Islet precursor cell (in vitro differentiated cells): ENCODE measurements around the gene TUBGCP4.
"Not testable (repeated sequence)": the region's sequence is repeated elsewhere in the genome, so short reads cannot be mapped to it uniquely, and the experiment has no call there.

Experiments
- DNase-seq: peaks from one replicate; pipeline ENCODE4 v3.0.0-alpha.2; 2018

TUBGCP4 gene, protein sequence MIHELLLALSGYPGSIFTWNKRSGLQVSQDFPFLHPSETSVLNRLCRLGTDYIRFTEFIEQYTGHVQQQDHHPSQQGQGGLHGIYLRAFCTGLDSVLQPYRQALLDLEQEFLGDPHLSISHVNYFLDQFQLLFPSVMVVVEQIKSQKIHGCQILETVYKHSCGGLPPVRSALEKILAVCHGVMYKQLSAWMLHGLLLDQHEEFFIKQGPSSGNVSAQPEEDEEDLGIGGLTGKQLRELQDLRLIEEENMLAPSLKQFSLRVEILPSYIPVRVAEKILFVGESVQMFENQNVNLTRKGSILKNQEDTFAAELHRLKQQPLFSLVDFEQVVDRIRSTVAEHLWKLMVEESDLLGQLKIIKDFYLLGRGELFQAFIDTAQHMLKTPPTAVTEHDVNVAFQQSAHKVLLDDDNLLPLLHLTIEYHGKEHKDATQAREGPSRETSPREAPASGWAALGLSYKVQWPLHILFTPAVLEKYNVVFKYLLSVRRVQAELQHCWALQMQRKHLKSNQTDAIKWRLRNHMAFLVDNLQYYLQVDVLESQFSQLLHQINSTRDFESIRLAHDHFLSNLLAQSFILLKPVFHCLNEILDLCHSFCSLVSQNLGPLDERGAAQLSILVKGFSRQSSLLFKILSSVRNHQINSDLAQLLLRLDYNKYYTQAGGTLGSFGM

DNA sequence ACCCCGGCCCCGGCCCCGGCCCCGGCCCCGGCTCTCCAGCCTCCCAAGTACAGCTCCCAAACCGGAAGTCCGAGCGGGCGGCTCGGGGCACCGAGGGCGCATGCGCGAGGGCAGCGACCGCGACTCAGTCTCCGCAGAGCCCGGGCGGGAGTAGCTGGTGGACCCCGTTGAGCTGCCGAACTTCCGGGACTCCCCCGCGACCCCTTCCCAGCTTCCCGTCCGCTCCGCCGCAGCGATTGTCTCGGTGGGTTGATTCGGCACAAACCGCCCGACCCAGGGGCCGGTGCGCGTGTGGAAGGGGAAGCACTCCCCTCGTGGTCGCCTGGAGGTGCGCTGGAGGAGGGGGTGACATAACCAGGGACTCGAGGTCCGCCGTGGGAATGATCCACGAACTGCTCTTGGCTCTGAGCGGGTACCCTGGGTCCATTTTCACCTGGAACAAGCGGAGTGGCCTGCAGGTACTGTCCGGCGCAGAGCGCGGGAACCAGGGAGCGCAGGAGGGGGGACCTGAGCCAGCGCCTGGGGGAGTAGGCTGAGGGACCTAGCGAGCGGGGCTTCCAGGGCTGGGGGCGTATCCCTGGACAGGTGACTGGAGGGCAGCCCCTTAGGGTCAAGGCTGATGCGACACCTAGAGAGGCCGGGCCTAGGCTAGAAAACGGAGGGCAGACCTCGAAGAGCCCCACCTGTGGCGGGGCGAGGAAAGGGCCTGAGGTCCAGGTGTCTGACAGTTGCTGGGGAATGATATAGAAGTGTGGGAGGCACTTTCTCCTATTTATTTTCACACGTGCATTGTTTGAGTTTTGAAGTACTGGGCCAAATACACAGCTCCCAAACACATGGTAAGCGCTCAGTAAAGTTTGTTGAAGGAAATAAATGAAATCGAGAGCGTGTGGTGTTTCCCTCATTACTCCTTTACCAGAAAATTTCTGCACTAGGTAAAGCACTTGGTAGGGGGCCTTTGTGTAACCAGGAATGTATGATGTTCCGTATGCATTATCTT is at the start of gene TUBGCP4, which contains the start of gene ZSCAN29:
Gene TUBGCP4, plus strand, starts transcription at position 127 of the 1,000 bp plus-strand sequence. Its CDS starts 254 bp downstream, at position 381.
Gene ZSCAN29, minus strand, starts transcription at position 69 of the 1,000 bp plus-strand sequence. CDS start 1,130 bp downstream, outside the sequence.
- peak; percentile 96 for DNase-seq

DNA sequence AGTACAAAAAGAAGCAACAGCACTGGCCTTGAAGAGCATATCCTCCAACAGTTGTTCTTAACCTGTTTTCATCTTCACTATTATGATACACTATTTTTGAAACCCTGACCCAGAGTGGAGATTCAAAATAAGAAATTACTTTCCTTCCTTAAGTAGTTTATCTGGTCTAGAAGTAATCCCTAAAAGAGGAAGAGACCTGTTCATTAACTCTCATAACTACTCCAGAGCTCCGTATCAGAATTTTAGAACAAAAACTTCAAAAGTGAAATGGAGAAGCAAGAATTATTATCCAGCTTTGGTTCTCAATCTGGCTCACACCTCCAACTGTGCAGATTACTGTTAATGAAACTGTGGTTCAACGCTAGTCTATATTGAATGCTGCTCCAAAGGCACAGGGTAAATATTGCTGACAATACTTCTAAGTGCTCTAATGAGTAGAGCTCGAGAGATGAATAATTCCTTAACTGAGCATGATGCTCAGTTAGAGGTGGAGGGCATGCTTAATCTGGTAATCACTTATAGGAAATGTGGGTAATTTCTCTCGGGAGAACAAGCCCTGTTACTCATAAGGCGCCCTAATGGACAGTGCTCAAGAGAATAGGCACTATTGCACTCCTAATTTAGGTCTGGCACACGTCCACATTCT is 45.7 kb upstream of the TUBGCP4 start:
- DNase-seq = no peak

DNA sequence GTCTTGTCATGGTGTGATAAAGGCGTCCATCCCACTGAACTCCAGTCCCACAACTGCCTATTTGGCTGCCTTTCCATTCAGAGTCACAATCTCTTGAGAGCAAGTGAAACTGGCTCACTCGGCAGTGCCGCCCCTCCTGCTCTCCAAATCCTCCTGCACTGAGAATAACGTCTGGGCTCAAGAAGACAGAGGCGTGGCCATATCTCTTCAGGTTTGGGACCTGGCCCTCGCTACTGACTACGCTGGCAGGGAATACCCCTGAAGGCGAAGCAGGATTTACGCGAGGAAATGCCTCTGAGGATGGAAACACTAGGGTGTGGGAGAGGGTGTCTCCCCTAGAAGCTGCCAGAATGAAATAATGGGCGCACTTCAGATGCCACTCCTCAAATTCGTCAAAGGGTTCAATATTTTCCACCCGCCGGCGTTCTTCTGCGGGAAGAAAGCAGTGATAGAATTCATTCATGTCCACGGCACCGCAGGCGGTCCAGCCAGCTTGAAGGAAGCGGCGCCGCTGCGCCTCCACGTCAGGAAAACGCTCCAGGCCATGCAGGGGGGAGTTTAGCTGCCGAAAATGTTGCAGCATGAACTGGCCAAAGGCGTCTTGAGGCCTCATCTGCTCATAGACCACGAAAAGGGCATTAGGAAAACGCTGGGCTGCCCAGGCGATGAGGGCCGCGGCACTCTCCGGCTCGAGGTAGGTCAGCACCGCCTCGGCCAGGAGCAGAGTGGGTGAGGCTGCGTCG is 41.5 kb upstream of the TUBGCP4 start:
- DNase-seq = no peak

DNA sequence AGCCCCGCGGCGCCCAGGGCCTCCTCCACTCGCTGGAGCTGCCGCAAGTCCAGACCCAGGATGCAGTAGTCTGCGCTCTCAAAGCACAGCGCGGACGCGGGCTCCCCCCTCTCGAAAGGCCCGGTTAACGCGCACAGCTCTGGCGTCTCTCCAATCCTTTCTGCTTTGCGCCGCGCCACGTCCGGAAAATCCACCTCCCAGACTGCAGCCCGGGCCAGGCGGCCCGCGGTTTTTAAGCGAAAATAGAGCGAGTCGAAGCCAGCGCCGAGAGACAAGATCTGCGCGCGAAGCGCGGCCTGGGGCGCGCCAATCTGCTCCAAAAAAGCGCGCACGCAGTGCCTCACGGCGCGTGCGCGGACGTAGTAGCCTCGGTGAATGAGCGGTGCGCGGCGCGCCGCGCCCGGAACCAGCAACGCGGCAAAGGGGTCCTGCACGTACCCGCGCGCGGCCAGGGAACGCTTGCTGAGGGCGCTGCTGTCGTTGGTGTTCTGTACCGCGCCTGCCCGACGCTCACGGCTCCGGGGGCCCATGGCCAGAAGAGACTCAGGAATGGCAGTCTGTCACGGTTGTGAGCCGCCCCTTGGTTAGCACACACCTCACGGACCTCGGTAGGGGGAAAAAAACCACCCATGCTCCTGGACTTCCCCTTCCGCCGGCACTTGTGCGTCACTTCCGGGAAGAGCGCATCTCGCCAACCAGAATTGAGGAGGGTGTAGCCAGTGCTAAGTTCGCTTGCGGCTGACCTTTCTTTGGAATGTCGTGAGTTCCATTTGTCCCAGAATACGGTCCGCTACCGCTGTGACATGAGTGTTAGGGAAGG is 40.7 kb upstream of the TUBGCP4 start, which contains the start of gene LCMT2:
Gene LCMT2, minus strand, starts transcription at position 614 of the 820 bp plus-strand sequence. Its CDS starts 84 bp downstream, at position 530.
- DNase-seq = peak; percentile 96

DNA sequence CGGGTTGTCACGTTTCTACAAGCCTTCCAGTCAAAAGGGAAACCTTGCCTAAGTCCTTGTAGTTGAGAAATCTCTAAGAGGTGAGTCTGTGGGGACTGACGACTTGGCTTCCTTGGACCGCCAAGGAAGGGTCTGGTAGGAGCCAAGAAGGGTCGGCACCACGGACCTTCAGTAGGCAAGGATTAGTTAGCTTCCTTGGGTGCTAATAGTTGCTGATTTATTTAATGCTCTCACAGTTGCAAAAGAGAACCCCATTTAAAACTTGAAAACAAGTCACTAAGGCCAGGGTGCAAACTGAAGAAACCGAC is 40.2 kb upstream of the TUBGCP4 start:
- no peak for DNase-seq

DNA sequence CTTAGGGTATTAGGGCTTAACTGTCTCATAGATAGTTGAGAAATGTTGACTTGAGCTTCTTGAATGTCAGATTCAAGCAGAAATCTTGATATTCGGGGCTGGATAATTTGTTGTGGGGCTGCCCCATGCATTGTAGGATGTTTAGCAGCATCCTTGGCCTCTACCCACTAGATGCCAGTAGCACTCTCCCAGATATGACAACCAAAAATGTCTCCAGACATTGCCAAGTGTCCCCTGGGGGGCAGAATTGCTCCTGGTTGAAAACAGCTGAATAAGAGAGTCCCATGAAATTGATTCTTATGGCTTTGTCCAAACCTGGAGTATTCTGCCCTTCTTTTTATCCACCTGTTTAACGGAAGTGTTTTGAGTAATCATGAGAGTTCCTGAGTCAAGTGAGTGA is 24.6 kb upstream of the TUBGCP4 start:
- DNase-seq = no peak

DNA sequence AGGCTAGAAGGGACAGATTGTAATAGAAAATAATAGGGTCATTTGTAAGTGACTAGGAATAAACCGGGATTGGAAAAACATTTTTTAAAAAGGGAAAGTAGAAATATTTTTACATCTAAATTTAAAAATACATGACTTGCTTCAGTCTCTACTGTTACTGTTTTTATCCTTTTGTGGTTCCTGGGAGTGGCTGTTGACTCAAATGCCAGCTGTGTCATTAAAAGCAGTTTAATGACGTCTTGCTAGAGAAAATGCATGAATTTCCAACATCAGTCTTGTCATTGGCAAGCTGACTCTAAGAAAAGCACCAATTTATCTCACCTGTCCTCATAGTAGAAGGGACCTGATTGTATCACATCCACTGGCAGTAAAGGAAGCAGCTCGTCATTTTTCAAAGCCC is 23.8 kb upstream of the TUBGCP4 start:
- DNase-seq = no peak

DNA sequence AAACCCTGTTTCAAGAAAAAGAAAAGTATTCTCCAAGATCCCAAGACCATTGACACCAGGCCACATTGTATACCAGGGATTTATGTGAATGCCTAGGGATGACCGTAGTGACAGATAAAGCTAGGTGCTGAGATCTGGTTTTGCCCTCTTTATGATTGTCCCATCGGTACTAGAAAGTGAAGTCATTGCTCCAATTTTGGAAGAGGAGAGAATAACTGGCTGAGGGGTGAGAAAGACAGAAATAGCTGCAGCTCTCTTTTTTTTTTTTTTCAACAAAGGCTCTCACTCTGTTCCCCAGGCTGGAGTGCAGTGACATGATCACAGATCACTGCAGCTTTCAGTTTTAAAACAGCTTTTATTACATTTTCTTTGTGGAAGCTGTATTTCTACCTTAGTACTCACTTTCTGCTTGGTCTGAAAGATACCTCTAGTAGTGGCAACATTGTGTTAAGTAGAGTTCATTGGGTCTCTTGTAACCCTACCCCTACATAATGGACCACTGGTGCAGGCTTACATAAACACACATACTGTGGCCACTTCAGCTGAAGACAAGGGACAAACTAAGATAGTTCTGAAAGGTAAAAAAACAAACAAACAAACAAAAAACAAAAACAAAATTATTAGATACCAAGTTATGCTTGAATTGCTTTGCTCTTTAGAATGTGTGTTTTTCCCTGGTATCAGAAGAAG is 18.1 kb upstream of the TUBGCP4 start:
- DNase-seq = no peak

DNA sequence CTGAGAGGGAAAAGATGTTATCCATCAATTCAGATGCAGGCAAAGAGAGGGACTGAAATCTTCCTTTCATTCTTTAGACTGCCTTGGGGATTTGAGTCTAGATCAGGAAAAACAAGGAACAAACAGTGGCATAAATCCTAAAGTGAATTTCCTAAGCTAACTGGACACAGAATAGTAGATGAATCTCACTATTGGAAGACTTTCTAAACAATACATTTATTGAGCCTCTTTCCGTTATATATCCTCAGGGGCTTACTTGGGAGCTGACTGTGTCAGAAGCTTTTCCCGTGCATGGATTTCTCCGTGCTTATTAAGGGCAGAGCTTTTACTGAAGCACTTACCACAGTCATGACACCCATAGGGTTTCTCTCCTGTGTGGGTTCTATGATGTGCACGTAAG is 10.1 kb upstream of the TUBGCP4 start:
- DNase-seq = no peak

DNA sequence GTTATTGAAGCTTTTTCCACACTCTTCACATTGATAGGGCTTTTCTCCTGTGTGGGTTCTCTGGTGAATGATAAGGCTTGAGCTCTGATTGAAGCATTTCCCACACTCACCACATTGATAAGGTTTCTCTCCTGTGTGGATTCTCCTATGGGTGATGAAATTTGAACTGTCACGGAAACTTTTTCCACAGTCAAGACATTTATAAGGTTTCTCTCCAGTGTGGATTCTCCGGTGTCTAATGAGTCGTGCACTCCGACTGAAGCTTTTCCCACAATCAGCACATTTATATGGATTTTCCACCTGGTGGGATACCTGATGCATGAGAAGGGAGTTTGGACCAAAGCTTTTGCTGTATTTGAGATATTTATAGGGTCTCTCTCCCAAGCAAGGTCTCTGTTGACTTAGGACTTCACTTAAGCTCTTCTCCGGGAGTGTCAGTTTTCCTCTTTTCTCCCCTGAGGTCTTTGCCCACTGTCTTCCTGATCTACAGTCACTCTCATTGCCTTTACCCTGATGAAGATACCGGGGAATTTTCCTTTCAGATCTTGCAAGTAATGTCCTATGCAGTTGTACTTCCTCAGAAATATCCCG is 9.5 kb upstream of the TUBGCP4 start:
- DNase-seq = no peak

DNA sequence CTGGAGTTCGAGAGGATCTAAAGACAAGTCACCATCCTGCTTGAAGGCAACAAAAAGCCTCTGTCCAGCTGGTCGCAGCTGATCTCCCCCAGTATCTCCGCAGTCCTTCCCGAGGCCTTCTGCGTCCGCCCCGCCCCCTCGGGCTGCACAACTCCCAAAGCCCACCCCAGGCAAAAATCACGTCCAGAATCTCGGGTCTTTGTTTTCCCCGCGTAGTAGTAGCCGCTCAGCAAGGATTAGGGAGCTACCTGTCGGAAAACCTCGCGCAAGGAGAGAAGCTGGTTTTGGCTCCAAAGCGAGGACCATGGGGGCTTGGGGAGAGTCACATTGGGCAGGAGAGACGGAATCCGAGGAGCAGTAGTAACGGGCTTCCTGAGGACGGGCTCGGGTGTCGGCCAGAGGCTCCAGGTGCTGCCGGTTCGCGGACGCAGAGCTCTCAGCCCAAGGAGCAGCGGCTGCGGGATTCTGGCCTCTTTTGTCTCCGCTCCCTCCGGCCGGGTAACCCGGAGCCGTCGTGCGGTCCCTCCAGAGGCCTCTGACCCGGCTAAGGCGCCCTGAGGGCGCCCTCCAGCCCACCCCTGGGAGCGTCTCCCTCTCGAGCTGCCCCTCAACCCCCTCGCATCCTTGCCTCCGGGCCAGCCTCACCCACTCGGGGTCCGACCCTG is 459 bp upstream of the TUBGCP4 start:
- DNase-seq = peak; percentile 76

DNA sequence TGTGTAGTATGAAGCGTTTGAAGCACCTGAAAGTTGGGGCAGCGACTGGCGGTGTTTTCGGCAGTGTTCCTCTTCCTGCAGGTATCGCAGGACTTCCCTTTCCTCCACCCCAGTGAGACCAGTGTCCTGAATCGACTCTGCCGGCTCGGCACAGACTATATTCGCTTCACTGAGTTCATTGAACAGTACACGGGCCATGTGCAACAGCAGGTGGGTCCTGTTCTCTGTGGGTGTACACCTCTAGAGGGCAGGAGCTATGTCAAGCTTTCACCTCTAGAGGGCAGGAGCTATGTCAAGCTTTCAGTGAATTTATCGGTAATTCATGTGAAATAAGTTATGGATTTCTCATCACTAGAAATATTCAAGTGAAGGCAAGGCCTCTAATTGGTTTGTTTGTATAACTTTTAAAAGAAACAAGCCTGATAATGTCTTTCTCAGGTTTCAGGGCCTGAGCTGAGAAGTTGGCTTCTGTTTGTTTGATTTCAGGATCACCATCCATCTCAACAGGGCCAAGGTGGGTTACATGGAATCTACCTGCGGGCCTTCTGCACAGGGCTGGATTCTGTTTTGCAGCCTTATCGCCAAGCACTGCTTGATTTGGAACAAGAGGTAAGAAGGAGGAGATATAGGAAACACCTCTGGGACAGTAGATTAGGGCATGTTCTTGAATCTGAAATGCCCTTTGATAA is 5.3 kb downstream of the TUBGCP4 start:
- DNase-seq = peak; percentile 55

DNA sequence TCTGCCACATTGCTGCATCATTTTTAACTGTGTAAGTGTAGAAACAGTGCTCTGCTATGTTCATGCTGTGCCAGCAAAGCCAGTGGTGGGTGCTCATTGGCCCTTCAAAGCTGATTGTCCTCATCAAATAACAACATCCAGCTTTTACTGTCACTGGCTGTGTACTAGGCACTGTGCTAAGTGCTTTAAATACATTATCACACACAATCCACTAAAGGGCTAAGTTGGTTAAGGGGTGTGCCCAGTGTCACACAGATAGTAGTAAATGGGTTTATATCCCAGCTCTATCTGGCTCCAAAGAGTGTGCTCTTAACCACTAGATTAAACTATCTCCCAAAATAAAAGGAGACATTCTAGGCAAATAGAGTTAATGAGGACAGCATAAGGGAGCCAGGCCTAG is 7.7 kb downstream of the TUBGCP4 start:
- no peak for DNase-seq

DNA sequence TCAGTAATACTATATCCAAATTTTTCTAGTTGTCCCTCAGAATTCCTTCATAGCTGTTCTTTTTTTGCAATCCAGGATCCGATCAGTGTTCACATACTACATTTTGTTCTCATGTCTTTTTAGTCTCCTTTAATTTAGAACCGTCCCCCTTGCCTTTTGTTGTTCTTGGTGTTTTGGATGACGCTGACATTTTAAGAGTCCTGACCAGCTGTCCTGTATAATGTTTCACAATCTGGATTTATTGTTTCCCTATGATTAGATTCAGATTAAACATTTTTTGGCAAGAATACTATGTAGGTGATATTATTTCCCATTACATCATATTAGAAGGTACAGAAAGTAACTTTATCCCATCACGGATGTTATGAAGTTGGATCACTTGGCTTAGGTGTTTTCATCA is 11.4 kb downstream of the TUBGCP4 start:
- DNase-seq = no peak

DNA sequence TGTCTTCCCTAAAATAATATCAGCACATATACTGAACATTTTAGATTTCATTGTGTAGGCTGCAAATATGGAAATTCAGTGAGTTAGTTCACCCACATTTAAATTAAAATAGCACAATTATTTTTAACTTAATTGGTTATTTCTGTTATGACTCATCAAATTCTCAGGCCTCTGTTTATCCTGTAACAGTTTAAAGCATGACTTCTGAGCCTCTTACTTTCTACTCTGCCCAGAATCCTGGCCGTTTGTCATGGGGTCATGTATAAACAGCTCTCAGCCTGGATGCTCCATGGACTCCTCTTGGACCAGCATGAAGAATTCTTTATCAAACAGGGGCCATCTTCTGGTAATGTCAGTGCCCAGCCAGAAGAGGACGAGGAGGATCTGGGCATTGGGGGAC is 12.2 kb downstream of the TUBGCP4 start:
- no peak for DNase-seq

DNA sequence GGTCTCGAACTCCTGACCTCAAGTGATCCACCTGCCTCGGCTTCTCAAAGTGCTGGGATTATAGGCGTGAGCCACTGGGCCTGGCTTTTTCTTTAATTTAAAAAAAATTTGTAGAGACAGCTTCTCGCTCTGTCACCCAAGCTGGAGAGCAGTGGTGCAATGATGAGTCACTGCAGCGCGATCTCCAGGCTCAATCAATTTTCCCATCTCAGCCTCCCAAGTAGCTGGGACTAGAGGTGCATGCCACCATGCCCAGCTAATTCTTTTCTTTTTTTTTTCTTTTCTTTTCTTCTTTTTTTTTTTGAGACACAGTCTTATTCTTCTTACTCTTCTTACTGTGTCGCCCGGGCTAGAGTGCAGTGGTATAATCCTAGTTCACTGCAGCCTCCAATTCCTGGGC is 19.8 kb downstream of the TUBGCP4 start:
- no peak for DNase-seq

DNA sequence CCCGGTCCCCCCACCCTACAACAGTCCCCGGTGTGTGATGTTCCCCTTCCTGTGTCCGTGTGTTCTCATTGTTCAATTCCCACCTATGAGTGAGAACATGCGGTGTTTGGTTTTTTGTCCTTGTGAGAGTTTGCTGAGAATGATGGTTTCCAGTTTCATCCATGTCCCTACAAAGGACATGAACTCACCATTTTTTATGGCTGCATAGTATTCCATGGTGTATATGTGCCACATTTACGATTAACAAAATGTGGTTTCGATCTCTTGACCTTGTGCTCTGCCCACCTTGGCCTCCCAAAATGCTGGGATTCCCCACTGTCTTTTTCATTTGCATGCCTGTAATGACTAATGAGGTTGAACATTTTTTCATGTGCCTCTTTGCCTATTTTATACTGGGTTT is 22.7 kb downstream of the TUBGCP4 start:
- not testable (repeated sequence) for DNase-seq

DNA sequence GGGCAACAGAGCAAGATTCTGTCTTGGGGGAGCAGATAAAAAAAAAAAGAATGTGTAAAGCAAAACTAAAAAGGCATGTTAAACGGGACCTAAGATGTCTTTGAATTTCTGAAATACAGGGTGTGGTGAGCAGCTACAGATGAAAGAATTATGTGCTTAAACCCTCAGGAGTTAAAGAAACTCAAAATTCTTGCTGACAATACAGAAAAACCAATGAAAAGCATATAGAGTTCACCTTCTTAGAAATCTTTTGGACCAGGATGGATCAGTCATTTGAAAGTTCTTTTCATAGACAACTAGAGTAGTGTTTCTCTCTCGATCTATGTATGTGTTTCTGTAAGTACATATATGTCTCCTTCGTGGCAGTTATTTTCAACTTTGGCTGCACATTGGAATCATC is 31.4 kb downstream of the TUBGCP4 start:
- DNase-seq = no peak

DNA sequence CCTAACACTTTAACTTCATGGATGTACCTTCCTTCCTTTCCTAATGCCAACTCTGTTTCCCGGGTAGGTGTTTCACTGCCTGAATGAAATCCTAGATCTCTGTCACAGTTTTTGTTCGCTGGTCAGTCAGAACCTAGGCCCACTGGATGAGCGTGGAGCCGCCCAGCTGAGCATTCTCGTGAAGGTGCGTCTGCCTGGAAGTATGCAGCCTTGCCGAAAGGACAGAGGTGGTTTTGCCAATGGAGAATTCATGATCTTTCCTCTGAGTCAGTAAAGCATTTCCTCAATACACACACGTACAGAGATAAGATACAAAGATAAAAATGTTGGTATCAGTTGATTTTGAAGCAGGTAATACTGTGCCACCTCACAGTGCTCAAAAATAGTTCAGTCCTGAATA is 32.7 kb downstream of the TUBGCP4 start:
- DNase-seq = no peak
